ENCODE measurements around the gene CCDC127. TPM values are rescaled to one million over a fixed set of nuclear protein-coding genes. Genes with fewer than 3 reads are reported as not detected.

CCDC127 gene
- total and polyA plus RNA-seq, 2 experiments from 2014 or later = 11.3 to 19.3 TPM

DNA sequence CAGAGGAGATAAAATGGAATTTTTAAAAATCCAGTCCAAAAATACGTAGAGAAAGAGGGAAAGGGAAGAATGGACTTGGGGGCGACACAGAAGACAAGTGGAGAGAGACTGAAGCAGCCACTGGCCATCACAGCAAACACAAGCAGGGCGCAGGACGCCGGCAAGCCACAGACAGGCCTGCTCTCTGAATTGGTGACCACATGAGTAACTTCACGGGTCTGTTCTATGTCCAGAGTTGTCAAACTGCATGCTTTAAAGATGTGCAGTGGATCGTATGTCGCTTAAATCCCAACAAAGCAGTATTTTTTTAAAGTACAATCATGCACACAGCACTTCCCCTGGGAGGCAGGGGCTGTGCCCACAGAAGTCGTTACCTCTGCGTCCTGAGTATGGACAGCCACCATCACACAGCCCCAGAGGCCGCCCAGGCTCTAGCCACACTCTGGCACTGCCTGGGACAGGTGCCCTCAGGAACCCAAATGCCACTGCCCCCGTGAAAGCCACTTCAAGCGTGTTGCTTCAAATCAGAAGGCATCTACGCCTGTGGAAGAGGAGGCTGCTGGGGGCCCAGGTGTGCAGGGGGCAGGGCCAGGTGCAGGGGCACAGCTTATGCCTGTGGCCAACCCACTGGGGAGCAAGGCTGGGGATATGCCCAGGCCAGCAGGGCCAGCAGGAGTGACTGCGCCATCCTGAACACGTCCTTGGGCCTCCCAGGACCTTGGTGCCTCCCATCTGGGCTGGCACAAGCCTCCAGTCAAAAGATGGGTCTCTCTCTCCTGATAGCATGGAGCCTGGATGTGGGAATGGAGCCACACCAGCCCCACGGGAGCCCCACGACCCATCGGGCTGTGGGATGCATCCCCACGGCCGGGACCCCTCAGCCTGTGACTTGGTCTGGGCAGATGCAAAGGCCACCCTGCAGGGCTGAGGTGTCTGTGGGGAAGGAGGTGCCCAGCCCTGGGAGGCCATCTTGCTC is 32.6 kb downstream of the CCDC127 start:
- TF ChIP-seq, protein P1, sequence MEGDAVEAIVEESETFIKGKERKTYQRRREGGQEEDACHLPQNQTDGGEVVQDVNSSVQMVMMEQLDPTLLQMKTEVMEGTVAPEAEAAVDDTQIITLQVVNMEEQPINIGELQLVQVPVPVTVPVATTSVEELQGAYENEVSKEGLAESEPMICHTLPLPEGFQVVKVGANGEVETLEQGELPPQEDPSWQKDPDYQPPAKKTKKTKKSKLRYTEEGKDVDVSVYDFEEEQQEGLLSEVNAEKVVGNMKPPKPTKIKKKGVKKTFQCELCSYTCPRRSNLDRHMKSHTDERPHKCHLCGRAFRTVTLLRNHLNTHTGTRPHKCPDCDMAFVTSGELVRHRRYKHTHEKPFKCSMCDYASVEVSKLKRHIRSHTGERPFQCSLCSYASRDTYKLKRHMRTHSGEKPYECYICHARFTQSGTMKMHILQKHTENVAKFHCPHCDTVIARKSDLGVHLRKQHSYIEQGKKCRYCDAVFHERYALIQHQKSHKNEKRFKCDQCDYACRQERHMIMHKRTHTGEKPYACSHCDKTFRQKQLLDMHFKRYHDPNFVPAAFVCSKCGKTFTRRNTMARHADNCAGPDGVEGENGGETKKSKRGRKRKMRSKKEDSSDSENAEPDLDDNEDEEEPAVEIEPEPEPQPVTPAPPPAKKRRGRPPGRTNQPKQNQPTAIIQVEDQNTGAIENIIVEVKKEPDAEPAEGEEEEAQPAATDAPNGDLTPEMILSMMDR (IDR thresholded peaks at IDR 0.05; ENCODE audit: low read depth, low read length) = no peak
- Histone ChIP-seq H3K36me3 (no peaks in the 10 kb centered on the region), H3K4me1 (ENCODE audit: low read depth) (peaks cover 14% of the 10 kb centered on the region), H3K27ac (no peak overlapping the region), H3K27me3 (no peaks in the 10 kb centered on the region), H3K9me3 (ENCODE audit: low read depth) (no peaks in the 10 kb centered on the region), H3K4me3 (no peak overlapping the region)
- no peak for DNase-seq (ENCODE audit: low read depth in 1 of 2, low spot score in 1 of 2)

DNA sequence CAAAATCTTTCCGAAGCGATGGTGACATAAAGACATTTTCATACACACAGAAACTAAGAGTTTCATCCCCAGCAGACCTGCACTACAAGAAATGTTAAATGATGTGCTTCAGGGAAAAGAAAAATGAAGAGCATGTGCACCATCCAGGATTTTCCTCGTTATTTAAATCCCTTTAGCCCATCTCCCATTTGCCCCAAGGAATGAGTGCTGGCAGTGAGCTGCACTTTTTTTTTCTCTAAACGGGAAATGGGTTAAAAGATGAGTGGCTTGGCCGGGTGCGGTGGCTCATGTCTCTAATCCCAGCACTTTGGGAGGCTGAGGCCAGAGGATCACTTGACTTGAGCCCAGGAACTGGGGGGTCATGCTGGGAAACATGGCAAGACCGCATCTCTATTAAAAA is 33.5 kb downstream of the CCDC127 start:
- TF ChIP-seq, protein P1 (IDR thresholded peaks at IDR 0.05; ENCODE audit: low read depth, low read length) = no peak
- DNase-seq (ENCODE audit: low read depth in 1 of 2, low spot score in 1 of 2) = no peak

DNA sequence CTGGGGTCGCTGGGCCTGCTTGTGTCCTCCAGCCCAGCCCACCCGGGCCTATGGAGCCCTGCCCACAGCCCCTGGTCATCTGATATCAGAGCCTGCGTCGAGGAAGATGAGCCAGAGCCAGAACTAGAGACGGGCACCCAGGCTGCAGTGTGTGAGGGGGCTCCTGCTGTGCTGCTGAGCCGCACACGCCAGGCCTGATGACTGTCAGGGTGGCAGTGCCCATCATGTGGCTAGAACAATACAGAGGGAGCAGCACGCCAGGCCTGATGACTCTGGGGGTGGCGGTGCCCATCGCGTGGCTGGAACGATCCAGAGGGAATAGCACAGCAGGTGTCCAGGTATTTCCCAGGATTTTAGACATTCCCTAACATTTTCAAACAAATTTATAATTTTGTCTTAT is 35.8 kb downstream of the CCDC127 start:
- H3K27ac ChIP-seq = no peak overlapping the region
- DNase-seq (ENCODE audit: low read depth in 1 of 2, low spot score in 1 of 2) = no peak
- H3K27me3 ChIP-seq = no peaks in the 10 kb centered on the region
- peaks cover 8% of the 10 kb centered on the region for H3K4me1 ChIP-seq (ENCODE audit: low read depth)
- TF ChIP-seq, protein P1 (IDR thresholded peaks at IDR 0.05; ENCODE audit: low read depth, low read length) = no peak
- no peaks in the 10 kb centered on the region for H3K9me3 ChIP-seq (ENCODE audit: low read depth)
- no peak overlapping the region for H3K4me3 ChIP-seq
- H3K36me3 ChIP-seq = no peaks in the 10 kb centered on the region

More for the DNA sequence above, 33.5 kb downstream of the CCDC127 start:
- Histone ChIP-seq H3K4me3 (no peak overlapping the region), H3K9me3 (ENCODE audit: low read depth) (no peaks in the 10 kb centered on the region), H3K27ac (no peak overlapping the region), H3K4me1 (ENCODE audit: low read depth) (peaks cover 15% of the 10 kb centered on the region), H3K27me3 (no peaks in the 10 kb centered on the region), H3K36me3 (no peaks in the 10 kb centered on the region)

DNA sequence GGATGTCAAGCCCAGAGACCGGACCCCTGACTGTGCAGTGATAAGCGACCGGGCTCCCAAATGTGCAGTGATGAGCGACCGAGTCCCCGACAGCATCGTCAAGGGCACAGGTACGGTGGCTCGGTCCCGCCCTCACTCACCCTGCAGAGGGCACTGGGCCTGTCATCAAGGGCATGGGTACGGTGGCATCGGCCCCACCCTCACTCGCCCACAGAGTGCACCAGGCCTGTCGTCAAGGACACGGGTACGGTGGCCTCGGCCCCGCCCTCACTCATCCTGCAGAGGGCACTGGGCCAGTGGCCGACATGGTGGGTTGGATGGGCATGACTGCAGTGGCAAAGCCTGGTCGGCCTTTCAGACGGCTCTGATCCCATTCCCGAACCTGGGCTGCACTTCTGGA is 36.4 kb downstream of the CCDC127 start:
- no peaks in the 10 kb centered on the region for H3K36me3 ChIP-seq
- H3K4me1 ChIP-seq (ENCODE audit: low read depth) = peaks cover 8% of the 10 kb centered on the region
- H3K27me3 ChIP-seq = no peaks in the 10 kb centered on the region
- no peak overlapping the region for H3K27ac ChIP-seq
- no peaks in the 10 kb centered on the region for H3K9me3 ChIP-seq (ENCODE audit: low read depth)
- no peak overlapping the region for H3K4me3 ChIP-seq
- TF ChIP-seq, protein P1 (IDR thresholded peaks at IDR 0.05; ENCODE audit: low read depth, low read length) = no peak
- no peak for DNase-seq (ENCODE audit: low read depth in 1 of 2, low spot score in 1 of 2)

DNA sequence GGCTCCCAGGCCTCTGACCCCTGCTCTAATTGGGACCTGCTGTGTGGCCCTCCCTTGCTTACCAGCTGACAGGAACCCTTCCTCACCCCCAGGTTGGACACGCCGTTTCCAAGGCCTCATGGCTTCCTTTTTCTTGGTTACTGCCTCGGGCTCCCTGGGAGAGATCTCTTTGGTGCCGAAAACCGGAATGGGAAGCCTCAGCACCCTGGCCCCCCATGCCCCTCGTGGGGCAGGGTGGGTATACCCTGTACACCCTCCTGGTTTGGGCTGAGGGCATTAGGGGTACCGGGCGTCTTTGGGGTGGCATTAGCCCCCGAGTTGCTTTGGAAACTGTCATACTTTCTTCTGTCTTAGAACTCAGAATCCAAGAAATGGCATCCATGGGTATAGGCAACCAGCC is 36.8 kb downstream of the CCDC127 start:
- DNase-seq (ENCODE audit: low read depth in 1 of 2, low spot score in 1 of 2) = no peak
- peaks cover 8% of the 10 kb centered on the region for H3K4me1 ChIP-seq (ENCODE audit: low read depth)
- no peaks in the 10 kb centered on the region for H3K9me3 ChIP-seq (ENCODE audit: low read depth)
- H3K27me3 ChIP-seq = no peaks in the 10 kb centered on the region
- TF ChIP-seq, protein P1 (IDR thresholded peaks at IDR 0.05; ENCODE audit: low read depth, low read length) = no peak
- H3K4me3 ChIP-seq = no peak overlapping the region
- H3K36me3 ChIP-seq = no peaks in the 10 kb centered on the region
- no peak overlapping the region for H3K27ac ChIP-seq
